Activated T-helper 9 cell treated with anti-CD3 and anti-CD28 coated beads, Interleukin-2, amount 50 U/mL, for 16 hours (primary cell): Measurements from ENCODE around the gene BSPRY.
"Not testable (repeated sequence)": the region's sequence is repeated elsewhere in the genome, so short reads cannot be mapped to it uniquely, and the experiment has no call there.

ENCODE experiments used
- DNase-seq: peaks from one replicate; pipeline ENCODE4 v3.0.0-alpha.2; 2020; ENCODE audit warnings: low read depth

The BSPRY gene

GRCh38 chr9:113370806-113371325 is 21.5 kb downstream of the BSPRY start:
- DNase-seq: no peak

GRCh38 chr9:113372059-113372458 is 22.7 kb downstream of the BSPRY start:
- no peak for DNase-seq

GRCh38 chr9:113373256-113373655 is 23.9 kb downstream of the BSPRY start:
- no peak for DNase-seq

GRCh38 chr9:113373676-113374392 is 24.5 kb downstream of the BSPRY start:
- DNase-seq: no peak

- no peak for DNase-seq
These were observed 26.0 kb downstream of the BSPRY start for GRCh38 chr9:113375057-113376023.

GRCh38 chr9:113376634-113377567 is 27.6 kb downstream of the BSPRY start, which contains the start of gene HDHD3:
TSS of gene HDHD3 (minus strand) at chr9:113376986. CDS start at chr9:113374354, 2,632 bp downstream.
- DNase-seq: peak; percentile 76

GRCh38 chr9:113379094-113379828 is 29.9 kb downstream of the BSPRY start:
- not testable (repeated sequence) for DNase-seq

GRCh38 chr9:113379829-113380210 is 30.5 kb downstream of the BSPRY start:
- not testable (repeated sequence) for DNase-seq

- no peak for DNase-seq
These were observed 31.6 kb downstream of the BSPRY start for GRCh38 chr9:113380869-113381378.

GRCh38 chr9:113381441-113381840 is 32.1 kb downstream of the BSPRY start:
- DNase-seq: not testable (repeated sequence)

- DNase-seq: no peak
These were observed 32.6 kb downstream of the BSPRY start for GRCh38 chr9:113381909-113382411.

GRCh38 chr9:113386571-113387393 is 37.4 kb downstream of the BSPRY start:
- DNase-seq: no peak

GRCh38 chr9:113387560-113388230 is 38.4 kb downstream of the BSPRY start:
- DNase-seq: no peak

GRCh38 chr9:113388833-113389232 is 39.5 kb downstream of the BSPRY start:
- DNase-seq: no peak

GRCh38 chr9:113389451-113389850 is 40.1 kb downstream of the BSPRY start:
- DNase-seq: no peak

GRCh38 chr9:113390192-113390960 is 41.0 kb downstream of the BSPRY start:
- DNase-seq: no peak

- DNase-seq: no peak
These were observed 42.6 kb downstream of the BSPRY start for GRCh38 chr9:113391917-113392316.

- DNase-seq: no peak
These were observed 43.9 kb downstream of the BSPRY start for GRCh38 chr9:113393281-113393680.
